Subcutaneous adipose tissue (tissue), 4 donors: ENCODE data around the gene CHN2. TPM values are rescaled to one million over a fixed set of nuclear protein-coding genes. Genes with fewer than 3 reads are reported as not detected.

ENCODE experiments used
- CTCF ChIP-seq: fragments of 450-650 bp; IDR thresholded peaks from one replicate; pipeline ENCODE4 v1.5.1; 2016; ENCODE audit warnings: low read depth, mild to moderate bottlenecking, control low read depth, antibody characterized with exemption, moderate library complexity
- total RNA-seq, 4 donors: library from RNA; depleted of rRNA; stranded (reverse); fragments of >200 nt; gene quantifications; one replicate each; pipeline ENCODE4 v1.1.0, GENCODE V29; 2016

CHN2 gene
- total RNA-seq, 4 donors from 2014 or later, result 10.0 to 19.4 (median 13.8) TPM

- TF ChIP-seq CTCF, result no peak
Observed at GRCh38 chr7:29208410-29209250, 14.1 kb downstream of the CHN2 start.

DNA sequence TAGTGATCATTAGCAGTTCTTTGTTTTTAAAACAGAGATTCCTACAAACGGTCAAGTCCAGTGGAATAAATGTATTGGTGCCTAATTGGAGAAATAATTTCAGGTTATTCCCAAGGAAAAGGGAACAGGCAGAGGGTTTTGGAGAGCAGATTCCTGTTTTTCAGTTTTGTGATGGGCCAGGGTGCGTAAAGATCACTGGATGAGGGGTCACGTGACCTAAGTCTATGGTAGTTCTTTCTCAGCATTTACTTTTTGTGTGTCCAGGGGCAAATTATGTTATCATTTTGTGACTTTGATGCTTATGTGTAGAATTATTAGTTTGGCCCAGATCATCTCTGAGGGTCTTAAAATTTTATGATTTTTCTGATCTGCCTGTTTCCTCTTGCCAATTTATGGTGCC is 15.2 kb downstream of the CHN2 start:
- no peak for TF ChIP-seq CTCF

DNA sequence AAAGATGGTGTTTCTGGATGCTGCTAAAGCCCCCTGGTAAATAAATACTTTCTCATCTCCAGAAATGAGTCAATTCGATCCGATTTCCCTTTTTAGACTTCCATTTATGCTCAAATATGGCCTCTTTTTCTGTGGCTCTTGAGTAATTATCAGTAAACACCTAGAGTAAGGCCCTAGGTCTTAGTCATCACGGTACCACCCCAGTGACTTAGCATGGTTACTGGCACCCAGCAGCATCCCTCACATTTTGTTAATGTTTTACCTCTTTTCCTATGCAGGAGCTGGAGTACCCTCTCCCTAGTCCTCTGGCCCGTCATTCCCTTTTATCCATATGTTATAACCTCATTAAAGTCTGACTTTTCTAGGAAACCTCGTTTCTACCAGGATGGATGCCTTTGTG is 19.5 kb downstream of the CHN2 start:
- no peak for TF ChIP-seq CTCF

GRCh38 chr7:29214816-29215215 is 20.2 kb downstream of the CHN2 start:
- no peak for TF ChIP-seq CTCF

- no peak for TF ChIP-seq CTCF
Observed at GRCh38 chr7:29216128-29216527, 21.6 kb downstream of the CHN2 start.

DNA sequence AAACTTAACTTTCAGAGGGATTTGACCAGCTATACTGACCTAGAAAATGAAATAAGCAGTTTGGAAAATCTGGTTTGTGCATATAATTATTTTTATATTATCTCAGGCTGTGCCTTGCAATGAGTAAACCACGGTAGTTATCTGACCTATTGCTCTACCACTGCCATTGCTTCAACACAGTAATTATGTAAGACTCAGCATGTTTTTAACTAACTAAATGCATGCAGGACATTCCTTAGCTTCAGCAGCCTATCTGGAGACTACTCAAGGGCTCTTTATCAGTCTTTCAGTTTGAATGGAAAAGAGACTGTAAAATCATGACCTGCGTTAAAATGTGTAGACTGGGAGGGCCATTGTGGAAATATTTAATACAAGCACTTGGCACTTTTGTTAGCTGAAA is 22.5 kb downstream of the CHN2 start:
- no peak for TF ChIP-seq CTCF

DNA sequence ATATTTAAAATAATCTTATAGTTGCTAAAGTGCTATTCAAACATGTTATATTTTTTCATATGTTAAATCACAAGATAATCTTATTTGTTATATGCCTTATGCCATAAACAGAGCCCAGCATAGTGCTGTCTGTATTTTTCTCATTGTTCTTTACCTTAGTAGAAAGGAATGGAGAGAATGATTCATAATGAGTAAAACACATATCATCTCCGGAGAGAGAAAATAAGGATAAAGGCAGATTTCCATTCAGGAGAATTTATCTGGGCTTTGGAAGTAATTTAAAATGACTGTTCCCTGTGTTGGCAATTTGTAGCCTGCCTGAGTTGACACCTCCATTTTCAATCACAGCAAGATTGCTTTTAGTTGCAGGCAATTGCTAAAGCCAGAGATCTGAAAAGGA is 30.2 kb downstream of the CHN2 start:
- TF ChIP-seq CTCF, result no peak
